GM06990 (cell line): ENCODE results near the gene PARG.
"Not testable (repeated sequence)": the region's sequence is repeated elsewhere in the genome, so short reads cannot be mapped to it uniquely, and the experiment has no call there.

Experiments
- DNase-seq: peaks from one replicate; pipeline ENCODE4 v3.0.0-alpha.2; 2011; ENCODE audit not compliant: insufficient read length; ENCODE audit errors: extremely low read depth
- H3K27me3 ChIP-seq: replicated peaks from 2 replicates; pipeline ENCODE4 v1.6.0; 2011; ENCODE audit warnings: low read length; ENCODE audit not compliant: control insufficient read depth, insufficient read depth
- H3K36me3 ChIP-seq: 2 replicates; pipeline ENCODE4 v1.5.1; 2011; ENCODE audit warnings: low read length; ENCODE audit not compliant: control insufficient read depth, insufficient read depth
- H3K4me3 ChIP-seq: replicated peaks from 2 replicates; pipeline ENCODE4 v1.5.1; 2011; ENCODE audit warnings: low read depth, mild to moderate bottlenecking, control low read depth, low read length

PARG gene

DNA sequence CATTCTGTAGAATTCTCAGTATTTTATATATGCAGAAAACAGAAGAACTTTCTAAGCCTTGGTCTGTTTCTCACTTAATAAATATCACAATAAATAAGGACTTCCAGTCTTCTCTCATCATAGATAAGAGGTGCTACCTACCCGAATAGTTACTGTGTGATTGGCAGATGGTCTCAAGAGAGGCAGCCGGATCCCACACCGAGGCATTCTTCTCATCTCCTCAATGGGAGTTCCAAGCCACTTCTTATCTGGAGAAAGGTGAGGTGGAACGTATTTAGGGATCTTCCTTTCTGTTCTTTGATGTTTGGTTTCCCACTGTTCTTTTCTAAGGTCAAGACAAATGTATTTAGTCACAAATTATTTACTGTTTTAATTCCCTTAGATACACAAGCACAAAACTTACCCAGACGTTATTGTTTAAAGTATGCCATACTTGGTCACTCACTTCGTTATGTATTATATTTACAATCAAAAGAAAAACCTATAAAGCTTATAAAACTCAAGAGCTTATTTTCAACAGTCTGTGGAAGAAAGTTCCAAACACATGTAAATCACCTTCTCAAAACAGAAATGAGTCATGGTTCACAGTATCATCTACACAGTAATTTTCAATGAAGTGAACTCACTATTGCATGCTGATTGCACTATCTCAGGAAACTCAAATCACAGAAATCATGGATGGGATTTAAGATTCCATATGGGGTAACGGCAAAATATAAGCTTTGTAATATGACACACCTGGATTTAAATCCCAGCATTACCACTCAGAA lies 9.7 kb downstream of the PARG start:
- DNase-seq, H3K36me3 ChIP-seq, H3K4me3 ChIP-seq, H3K27me3 ChIP-seq: not testable (repeated sequence)

DNA sequence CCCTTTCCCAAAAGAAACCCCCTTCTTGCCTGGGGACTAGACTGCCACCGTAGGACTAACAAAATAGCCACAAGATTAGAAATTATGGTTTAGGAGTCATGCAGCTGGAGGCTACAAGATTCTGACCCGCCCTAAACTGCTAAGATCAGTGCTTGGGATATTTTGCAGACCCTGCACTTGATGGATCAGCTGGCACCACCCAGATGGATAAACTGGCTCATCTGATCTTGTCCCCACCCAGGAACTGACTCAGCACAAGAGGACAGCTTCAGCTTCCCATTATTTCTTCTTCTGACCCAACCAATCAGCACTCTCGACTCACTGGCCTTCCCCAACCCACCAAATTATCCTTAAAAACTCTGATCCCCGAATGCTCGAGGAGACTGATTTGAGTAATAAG lies 10.6 kb downstream of the PARG start:
- H3K4me3 ChIP-seq, DNase-seq, H3K36me3 ChIP-seq, H3K27me3 ChIP-seq: not testable (repeated sequence)

DNA sequence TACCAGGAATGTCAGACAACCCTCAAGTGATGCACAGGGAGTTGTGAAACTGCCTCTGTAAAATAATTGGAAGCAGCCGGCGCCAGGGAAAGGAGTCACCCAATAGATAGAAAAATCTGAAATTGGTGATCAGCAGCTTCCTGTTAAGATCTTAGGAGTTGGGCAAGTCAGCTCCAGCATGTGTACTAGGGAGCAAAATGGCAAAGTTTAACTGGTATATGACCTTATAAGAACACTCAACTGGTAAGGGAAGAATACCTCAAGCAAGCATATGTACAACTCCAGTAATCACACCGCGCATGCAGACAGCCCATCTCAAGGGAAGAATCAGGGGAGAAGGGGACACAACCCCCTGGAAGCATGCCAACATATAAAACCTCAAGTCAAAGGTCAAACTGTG lies 18.3 kb downstream of the PARG start:
- H3K4me3 ChIP-seq, H3K27me3 ChIP-seq, DNase-seq, H3K36me3 ChIP-seq: not testable (repeated sequence)

DNA sequence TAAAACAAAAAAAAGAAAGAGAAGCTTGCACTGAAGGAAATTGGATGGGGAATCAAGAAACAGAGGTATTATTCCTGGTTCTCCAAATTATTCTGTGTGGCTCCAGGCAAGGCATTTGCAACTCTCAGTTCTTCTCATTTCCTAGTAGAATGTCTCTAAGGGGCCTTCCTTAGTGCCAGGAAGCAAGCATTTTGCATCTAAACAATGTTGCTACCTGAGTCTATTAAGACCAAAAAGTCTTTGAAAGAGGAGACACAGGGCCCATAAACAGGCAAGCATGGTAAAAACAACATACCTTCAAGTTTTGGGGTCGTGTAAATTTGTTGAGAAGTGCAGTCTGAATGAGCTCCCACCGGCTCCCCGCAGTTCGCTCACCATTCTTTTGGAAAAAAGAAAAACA lies 19.8 kb downstream of the PARG start:
- not testable (repeated sequence) for DNase-seq, H3K36me3 ChIP-seq, H3K4me3 ChIP-seq, H3K27me3 ChIP-seq

DNA sequence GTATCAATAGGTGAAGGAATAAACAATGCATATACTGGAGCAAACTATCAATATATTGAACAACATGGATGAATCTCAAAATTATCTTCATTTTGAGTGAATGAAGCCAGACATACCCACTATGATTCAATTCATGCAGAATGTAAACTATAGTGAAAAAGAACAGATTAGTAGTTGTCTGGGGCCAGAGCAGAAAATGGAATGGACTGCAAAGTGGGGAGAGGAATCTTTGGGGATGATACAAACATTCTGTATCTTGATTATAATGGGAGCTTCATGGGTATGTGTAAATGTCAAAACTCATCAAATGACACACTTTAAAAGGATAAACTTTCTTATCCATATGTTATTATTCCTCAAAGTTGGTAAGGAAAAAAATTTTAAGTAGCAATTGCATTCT lies 23.9 kb downstream of the PARG start:
- not testable (repeated sequence) for DNase-seq, H3K27me3 ChIP-seq, H3K36me3 ChIP-seq, H3K4me3 ChIP-seq

DNA sequence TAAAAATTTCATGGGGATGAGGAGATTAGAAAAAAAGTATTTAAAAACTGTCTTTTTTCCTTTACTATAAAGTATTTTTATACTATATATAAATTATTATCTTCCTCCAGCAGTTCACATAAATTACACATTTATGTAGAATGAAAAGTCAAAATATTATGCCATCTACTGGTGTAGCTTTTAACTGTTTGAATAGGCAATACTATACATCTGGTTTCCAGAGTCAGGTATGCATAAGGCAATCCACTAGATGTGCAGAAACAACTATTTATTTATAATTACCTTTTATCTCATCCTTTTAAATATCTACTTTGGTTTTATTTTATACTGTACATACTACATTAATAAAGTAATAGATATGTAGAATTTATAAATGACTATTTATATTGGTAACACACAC lies 25.4 kb downstream of the PARG start:
- not testable (repeated sequence) for DNase-seq, H3K27me3 ChIP-seq, H3K36me3 ChIP-seq, H3K4me3 ChIP-seq

DNA sequence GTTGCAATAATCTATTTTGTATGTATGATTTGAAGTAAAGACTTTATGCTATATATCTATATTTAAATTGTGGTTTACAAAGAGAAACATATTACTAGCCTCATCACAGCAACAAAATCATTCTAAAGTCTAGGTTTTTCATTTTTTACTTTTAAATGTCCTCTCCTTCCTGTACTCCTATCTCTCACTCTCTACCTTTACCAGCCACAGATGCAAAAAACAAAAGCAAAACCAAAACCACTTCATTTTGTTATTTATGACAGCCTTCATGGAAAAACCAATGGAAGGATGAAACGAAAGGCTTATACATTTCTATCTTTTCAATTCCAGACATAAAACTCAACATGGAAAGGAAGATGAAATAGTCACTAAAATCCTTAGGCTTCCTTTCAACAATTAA lies 31.5 kb downstream of the PARG start:
- not testable (repeated sequence) for H3K27me3 ChIP-seq, DNase-seq, H3K4me3 ChIP-seq, H3K36me3 ChIP-seq

DNA sequence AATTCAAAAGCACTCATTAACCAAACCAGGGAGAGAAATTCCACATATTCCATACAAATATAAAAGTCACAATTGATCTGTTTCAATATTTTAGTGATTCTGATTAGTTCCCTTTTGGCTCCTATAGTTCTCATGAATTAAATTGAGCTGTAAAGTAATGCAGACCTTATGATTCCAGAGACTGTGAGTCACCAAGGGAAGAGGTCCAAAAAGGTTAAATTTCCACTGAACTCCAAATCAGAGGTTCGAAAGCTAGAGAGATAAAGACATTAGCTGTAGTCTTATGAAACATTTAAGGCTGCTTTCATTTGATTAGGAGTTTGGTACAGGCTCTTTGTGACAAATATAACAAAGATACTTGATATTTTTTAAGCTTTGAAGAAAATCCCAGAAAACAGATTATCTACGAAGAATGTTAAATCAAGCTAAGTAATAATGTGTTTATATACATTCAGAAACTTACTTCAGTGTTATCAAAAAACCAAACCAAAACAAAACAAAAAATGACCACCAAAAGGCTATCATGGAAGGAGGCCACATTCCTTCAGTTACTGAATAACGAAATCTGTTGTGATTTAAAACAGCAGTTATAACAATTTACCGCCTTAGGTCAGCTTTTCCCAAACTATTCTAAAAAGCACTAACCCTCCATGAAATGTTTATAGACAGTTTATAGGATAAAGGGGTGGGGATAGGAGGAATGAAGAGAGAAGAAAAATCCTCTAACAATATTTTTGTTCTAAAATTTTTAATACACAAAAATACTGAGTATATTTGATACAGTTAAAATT lies 33.3 kb downstream of the PARG start:
- H3K4me3 ChIP-seq, H3K36me3 ChIP-seq, DNase-seq: not testable (repeated sequence)

DNA sequence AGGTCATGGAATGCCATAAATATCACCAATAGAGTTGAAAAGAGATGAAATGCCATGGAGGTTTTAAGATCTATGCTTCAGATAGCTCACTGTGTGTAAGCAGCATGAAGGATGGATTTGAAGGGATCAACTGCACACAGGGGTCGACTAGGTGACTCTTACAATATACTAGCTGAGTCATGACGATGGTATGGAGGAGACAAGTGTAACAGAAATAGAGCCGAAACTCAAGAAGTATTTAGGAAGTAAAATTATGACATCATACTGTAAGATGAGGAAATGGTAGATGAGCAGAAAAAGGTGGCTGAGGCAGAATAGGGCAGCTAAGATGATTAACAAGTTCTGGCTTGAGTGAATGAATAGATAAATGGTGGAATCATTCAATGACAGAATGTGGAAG lies 38.0 kb downstream of the PARG start:
- not testable (repeated sequence) for H3K36me3 ChIP-seq, H3K27me3 ChIP-seq, H3K4me3 ChIP-seq, DNase-seq

More for the DNA sequence above, 33.3 kb downstream of the PARG start:
- H3K27me3 ChIP-seq: not testable (repeated sequence)

DNA sequence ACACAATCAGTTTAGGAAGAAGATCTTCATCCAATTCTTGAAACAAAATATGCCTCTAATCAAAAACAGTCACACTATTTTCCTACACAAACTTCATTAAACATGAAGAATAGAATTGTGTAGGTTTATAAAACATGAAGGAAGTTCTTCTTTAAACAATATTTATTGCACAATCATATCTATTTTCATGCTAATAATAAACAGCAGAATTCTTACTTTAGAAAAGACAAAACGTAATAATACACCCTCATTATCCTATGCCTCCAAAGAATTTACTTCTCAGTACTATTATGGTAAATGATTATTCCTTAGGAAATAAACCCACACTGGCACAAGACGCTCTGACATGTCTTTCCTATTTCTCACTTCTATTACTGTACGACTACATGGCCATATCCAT lies 41.4 kb downstream of the PARG start:
- H3K27me3 ChIP-seq, H3K36me3 ChIP-seq, DNase-seq, H3K4me3 ChIP-seq: not testable (repeated sequence)

DNA sequence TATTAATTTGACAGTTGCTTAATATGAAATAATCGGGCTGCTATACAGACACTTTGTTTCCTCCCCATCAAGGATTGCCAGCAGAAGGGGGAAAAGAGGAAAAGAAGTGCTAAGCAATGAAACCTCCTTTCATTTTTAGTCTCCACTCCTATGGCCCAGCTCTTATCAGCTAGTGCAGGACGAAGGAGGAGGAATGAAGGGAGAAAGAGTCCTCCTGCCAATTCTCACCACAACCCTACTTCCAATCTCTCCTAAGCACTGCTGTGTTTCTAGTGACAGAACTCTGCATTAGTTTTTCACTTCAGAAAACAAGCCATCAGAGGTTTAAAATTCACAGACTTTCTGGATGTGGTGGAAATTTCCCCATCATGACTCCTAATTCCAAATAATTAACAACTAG lies 41.8 kb downstream of the PARG start:
- DNase-seq, H3K36me3 ChIP-seq, H3K4me3 ChIP-seq, H3K27me3 ChIP-seq: not testable (repeated sequence)

DNA sequence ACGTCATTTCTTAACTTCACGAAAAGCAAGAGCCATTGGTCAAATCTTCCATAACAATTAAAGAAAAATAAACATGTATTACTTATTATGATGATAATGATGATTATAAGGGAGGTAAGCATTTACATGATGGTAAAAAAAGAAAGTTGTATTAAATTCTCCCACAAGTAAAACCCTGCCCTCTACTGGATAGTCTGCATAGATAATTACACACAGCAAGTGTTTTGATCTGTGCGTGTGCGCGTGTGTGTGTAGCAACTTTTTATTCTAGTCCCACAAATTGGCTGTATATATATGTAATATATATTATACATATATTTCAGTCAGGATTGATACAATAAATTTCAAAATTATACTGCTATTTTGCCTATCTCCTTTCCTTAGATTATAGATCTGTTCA lies 51.8 kb downstream of the PARG start:
- H3K4me3 ChIP-seq, H3K36me3 ChIP-seq, H3K27me3 ChIP-seq, DNase-seq: not testable (repeated sequence)

DNA sequence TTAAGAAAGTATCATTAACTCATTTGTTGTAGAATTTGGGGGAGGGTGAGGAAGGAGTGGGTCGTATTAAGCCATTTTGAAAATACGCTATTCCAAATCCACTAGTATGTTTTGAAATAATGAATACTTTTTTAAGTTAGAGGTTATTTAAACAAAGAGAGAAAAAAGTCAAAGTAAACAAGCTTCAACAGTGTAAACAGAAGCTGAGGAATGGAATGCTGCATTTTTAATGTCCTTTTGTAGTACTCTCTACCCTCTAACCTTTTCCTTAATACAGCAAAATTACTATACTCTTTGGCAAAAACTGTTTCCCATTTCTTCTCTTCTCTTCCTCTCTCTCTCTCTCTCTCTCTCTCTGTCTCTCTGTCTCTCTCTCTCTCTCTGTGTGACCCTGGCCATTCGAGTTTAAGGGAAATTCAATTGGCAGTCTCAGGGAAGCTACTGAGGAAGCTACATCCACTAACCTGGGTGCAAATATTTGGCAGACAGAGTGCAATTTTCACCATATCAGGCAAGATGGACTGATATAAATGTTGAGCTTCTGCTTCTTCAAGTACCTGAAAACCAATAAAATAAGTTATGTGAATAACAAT lies 57.0 kb downstream of the PARG start:
- DNase-seq, H3K4me3 ChIP-seq, H3K36me3 ChIP-seq, H3K27me3 ChIP-seq: not testable (repeated sequence)

DNA sequence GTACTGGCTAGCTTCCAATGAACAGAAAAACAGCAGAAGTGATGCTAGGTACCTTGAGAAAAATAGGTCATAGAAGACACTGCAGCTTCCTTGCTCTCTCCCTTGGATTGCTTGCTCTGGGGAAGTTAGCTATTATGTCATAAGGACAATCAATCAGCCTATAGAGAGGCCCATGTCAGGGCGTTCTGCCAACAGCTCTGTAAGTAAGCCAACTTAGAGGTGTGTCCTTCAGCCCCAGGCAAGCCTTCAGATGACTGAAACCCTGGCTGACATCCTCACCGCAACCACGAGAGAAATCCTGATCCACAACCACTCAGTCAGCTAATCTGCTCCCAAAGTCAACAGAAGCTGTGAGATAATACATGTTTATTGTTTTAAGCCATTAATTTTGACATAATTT lies 58.0 kb downstream of the PARG start:
- H3K27me3 ChIP-seq, DNase-seq: not testable (repeated sequence)

More for the DNA sequence above, 58.0 kb downstream of the PARG start:
- H3K4me3 ChIP-seq, H3K36me3 ChIP-seq: not testable (repeated sequence)
